Nephron progenitor cell (in vitro differentiated cells): Measurements from ENCODE around the gene GMPPB.

ENCODE experiments used
- DNase-seq: peaks from one replicate; pipeline ENCODE4 v3.0.0; 2021
- H3K27ac Mint-ChIP-seq: 2 replicates; pipeline ENCODE4 v1.8.0; 2021; ENCODE audit warnings: mild to moderate bottlenecking, moderate library complexity, mixed read lengths
- H3K27me3 Mint-ChIP-seq: 2 replicates; pipeline ENCODE4 v1.8.0; 2021; ENCODE audit warnings: mild to moderate bottlenecking, low read depth, mixed read lengths; ENCODE audit not compliant: poor library complexity
- H3K36me3 Mint-ChIP-seq: 2 replicates; pipeline ENCODE4 v1.8.0; 2021; ENCODE audit warnings: low read depth, mixed read lengths
- H3K4me1 Mint-ChIP-seq: 2 replicates; pipeline ENCODE4 v1.8.0; 2021; ENCODE audit warnings: mixed read lengths
- H3K4me3 Mint-ChIP-seq: 2 replicates; pipeline ENCODE4 v1.8.0; 2021; ENCODE audit warnings: mild to moderate bottlenecking, moderate library complexity, mixed read lengths
- H3K9me3 Mint-ChIP-seq: 2 replicates; pipeline ENCODE4 v1.8.0; 2021; ENCODE audit warnings: mild to moderate bottlenecking, moderate library complexity, mixed read lengths
- TF ChIP-seq, protein P1 (sequence below): fragments of 200-600 bp; sonication (generic); IDR thresholded peaks from 2 replicates; pipeline ENCODE4 v1.5.0; 2021; ENCODE audit warnings: antibody characterized with exemption

The GMPPB gene

DNA sequence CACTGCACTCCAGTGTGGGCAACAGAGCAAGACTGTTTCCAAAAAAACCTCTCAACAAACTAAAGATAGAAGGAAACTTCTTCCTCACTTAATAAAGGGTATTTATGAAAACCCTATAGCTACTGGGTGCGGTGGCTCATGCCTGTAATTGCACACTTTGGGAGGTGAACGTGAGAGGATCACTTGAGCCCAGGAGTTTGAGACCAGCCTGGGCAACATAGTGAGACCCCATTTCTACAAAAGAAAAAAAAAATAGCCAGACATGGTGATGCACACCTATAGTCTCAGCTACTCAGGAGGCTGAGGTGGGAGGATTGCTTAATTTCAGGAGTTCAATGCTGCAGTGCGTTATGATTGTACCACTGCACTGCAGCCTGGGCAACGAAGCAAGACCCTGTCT lies 40.2 kb upstream of the GMPPB start:
- Mint-ChIP-seq H3K4me1 (peaks cover 4% of the 10 kb centered on the region), H3K9me3 (peaks cover 9% of the 10 kb centered on the region), H3K36me3 (peaks cover 46% of the 10 kb centered on the region), H3K4me3 (no peak overlapping the region), H3K27me3 (no peaks in the 10 kb centered on the region), H3K27ac (no peak overlapping the region)
- DNase-seq, result no peak
- TF ChIP-seq, protein P1, sequence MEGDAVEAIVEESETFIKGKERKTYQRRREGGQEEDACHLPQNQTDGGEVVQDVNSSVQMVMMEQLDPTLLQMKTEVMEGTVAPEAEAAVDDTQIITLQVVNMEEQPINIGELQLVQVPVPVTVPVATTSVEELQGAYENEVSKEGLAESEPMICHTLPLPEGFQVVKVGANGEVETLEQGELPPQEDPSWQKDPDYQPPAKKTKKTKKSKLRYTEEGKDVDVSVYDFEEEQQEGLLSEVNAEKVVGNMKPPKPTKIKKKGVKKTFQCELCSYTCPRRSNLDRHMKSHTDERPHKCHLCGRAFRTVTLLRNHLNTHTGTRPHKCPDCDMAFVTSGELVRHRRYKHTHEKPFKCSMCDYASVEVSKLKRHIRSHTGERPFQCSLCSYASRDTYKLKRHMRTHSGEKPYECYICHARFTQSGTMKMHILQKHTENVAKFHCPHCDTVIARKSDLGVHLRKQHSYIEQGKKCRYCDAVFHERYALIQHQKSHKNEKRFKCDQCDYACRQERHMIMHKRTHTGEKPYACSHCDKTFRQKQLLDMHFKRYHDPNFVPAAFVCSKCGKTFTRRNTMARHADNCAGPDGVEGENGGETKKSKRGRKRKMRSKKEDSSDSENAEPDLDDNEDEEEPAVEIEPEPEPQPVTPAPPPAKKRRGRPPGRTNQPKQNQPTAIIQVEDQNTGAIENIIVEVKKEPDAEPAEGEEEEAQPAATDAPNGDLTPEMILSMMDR, result no peak

DNA sequence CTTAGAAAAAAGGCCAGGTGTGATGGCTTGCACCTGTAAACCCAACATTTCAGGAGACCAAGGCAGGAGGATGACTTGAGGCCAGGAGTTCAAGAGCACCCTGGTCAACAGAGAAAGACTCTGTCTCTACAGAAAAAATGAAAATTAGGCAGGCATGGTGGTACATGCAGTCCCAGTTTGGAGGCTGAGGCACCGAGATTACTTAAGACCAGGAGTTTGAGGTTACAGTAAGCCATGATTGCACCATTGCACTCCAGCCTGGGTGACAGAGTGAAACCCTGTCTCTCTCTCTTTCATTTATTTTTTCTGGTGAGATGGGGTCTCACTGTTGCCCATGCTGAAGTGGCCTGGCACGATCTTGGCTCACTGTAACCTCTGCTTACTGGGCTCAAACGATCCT lies 37.9 kb upstream of the GMPPB start:
- Mint-ChIP-seq H3K4me3 (no peak overlapping the region), H3K36me3 (peaks cover 34% of the 10 kb centered on the region), H3K27ac (no peak overlapping the region), H3K4me1 (peaks cover 8% of the 10 kb centered on the region), H3K9me3 (peaks cover 9% of the 10 kb centered on the region), H3K27me3 (no peaks in the 10 kb centered on the region)
- DNase-seq, result no peak
- TF ChIP-seq, protein P1, result no peak

DNA sequence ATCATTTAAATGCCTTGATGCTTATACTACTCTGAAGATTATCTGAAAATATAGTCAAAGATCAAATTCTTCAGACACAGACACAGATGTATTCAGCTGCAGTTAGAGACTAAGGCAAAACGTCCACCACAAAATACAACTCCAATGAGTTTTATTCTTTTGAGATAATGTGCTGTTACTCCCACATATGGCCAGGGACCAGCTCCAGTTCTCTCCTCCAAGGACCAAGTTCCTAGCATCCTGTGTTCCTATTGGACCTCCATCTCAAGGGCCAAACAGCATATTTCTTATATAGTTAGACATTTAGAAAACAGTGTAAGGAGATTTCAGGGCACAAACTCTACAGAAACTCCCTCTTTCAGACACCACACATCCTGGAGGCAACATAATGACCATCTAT lies 35.5 kb upstream of the GMPPB start:
- TF ChIP-seq, protein P1, result no peak
- peaks cover 14% of the 10 kb centered on the region for H3K36me3 Mint-ChIP-seq
- H3K27ac Mint-ChIP-seq, result peak overlapping the region; percentile 59
- no peak for DNase-seq
- no peaks in the 10 kb centered on the region for H3K27me3 Mint-ChIP-seq
- no peaks in the 10 kb centered on the region for H3K9me3 Mint-ChIP-seq
- peaks cover 16% of the 10 kb centered on the region for H3K4me1 Mint-ChIP-seq
- no peak overlapping the region for H3K4me3 Mint-ChIP-seq

DNA sequence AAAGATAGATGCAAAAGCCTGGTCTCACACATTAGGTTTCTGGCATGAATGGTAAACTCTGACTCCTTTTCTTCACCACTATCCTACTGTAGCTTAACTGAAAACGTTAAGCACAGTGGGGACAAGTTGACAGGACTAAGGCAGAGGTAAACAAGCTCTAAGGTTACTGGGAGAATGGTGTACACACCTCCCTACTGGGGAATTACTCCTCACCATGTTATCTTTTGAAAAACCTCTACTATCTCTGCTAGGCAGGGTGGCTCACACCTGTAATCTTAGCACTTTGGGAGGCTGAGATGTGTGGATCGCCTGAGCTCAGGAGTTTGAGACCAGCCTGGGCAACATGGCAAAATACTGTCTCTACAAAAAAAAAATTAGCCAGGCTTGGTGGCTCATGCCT lies 33.4 kb upstream of the GMPPB start:
- DNase-seq, result no peak
- Mint-ChIP-seq H3K27me3 (no peaks in the 10 kb centered on the region), H3K36me3 (peaks cover 15% of the 10 kb centered on the region), H3K9me3 (no peaks in the 10 kb centered on the region), H3K4me3 (no peak overlapping the region), H3K27ac (peak overlapping the region; percentile 90), H3K4me1 (peaks cover 21% of the 10 kb centered on the region)
- TF ChIP-seq, protein P1, result no peak

DNA sequence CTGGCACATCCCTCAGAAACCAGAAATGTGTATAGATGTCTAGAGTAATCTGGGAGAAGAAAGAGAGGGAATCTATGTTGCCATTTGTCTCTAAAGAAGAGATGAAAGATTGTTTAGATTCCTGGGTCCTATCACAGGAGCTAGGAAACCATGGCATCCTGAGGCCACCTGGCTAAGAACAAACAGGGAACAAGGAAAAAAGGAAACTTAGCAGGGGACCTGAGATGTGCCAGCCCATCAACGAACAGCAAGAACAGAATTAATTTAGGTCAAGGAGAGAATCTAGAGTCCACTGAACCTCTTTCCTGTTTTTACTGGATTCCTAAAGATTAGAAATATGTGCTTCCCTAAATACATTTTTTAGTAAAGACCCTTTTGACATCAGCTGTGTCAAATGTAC lies 32.3 kb upstream of the GMPPB start:
- Mint-ChIP-seq H3K27ac (peak overlapping the region; percentile 75), H3K4me1 (peaks cover 21% of the 10 kb centered on the region), H3K4me3 (no peak overlapping the region), H3K27me3 (no peaks in the 10 kb centered on the region), H3K36me3 (peaks cover 21% of the 10 kb centered on the region), H3K9me3 (no peaks in the 10 kb centered on the region)
- TF ChIP-seq, protein P1, result no peak
- DNase-seq, result no peak

DNA sequence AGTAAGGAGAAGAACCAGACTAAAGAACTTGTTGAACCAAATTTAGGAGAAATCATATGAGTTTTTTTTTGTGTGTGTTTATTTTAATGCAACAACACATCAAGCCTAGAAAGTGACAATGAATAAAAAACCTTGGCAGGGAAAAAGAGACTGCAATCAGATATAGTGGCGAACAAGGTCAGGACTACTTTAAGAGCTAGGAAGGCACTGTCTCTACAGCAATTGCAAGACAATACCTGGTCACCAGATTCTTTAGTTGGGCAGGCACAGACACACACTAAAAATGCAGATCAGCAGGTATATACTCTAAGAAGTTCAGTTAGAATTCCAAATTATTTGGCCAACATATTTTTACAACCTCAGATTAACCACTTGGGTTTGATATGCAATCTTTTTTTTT lies 30.8 kb upstream of the GMPPB start:
- H3K9me3 Mint-ChIP-seq, result no peaks in the 10 kb centered on the region
- peak overlapping the region; percentile 16 for H3K27ac Mint-ChIP-seq
- peaks cover 27% of the 10 kb centered on the region for H3K4me1 Mint-ChIP-seq
- no peaks in the 10 kb centered on the region for H3K27me3 Mint-ChIP-seq
- peaks cover 31% of the 10 kb centered on the region for H3K36me3 Mint-ChIP-seq
- DNase-seq, result no peak
- H3K4me3 Mint-ChIP-seq, result no peak overlapping the region
- TF ChIP-seq, protein P1, result no peak
